IMR-90 (cell line): ENCODE measurements around the gene DHRSX. TPM values are rescaled to one million over a fixed set of nuclear protein-coding genes. Genes with fewer than 3 reads are reported as not detected.
"Not testable (repeated sequence)": the region's sequence is repeated elsewhere in the genome, so short reads cannot be mapped to it uniquely, and the experiment has no call there.

Experiments used
- ATAC-seq: fragments of 200-7000 bp; cut with Tn5 transposase; 2 replicates; pipeline ENCODE4 v1.9.1; 2020; ENCODE audit warnings: low read depth, mild to moderate bottlenecking, moderate library complexity
- BruUV-seq: library from RNA; stranded (reverse); fragments of 400-500 nt; replicated peaks from 2 replicates; lab custom pipeline; 2021; lab: Mats Ljungman, UMichigan
- CTCF ChIA-PET: fragments of 300-600 bp; formaldehyde crosslinking; extraction: SDS; loops from one replicate; lab custom pipeline; 2021; ENCODE audit warnings: antibody characterized with exemption; lab: Yijun Ruan, JAX
- POLR2A ChIA-PET: fragments of 300-600 bp; sonication (Branson Sonifier 250); formaldehyde crosslinking; loops from one replicate; lab custom pipeline; 2022; ENCODE audit warnings: antibody characterized with exemption; ENCODE audit not compliant: unreplicated experiment; lab: Charles Lee
- DNase-seq: peaks from one replicate; pipeline ENCODE4 v3.0.0; 2013
- H2AFZ ChIP-seq: replicated peaks from 2 replicates; pipeline ENCODE3; 2013; ENCODE audit warnings: low read length, mild to moderate bottlenecking; ENCODE audit not compliant: poor library complexity
- H2AK5ac ChIP-seq: 2 replicates; pipeline ENCODE4 v1.6.1; 2013; ENCODE audit warnings: low read depth, low read length, inconsistent platforms
- H2AK9ac ChIP-seq: replicated peaks from 2 replicates; pipeline ENCODE3; 2013; ENCODE audit warnings: mild to moderate bottlenecking, low read depth, low read length, moderate library complexity; ENCODE audit not compliant: poor library complexity
- H2BK120ac ChIP-seq: 2 replicates; pipeline ENCODE4 v1.6.1; 2013; ENCODE audit warnings: low read depth, low read length, inconsistent platforms
- H2BK15ac ChIP-seq: 3 replicates; pipeline ENCODE4 v1.6.1; 2013; ENCODE audit warnings: low read depth, low read length, inconsistent platforms
- H2BK20ac ChIP-seq: 2 replicates; pipeline ENCODE4 v1.6.1; 2013; ENCODE audit warnings: low read depth, mild to moderate bottlenecking, inconsistent platforms, low read length, moderate library complexity
- H2BK5ac ChIP-seq: 2 replicates; pipeline ENCODE4 v1.6.1; 2013; ENCODE audit warnings: mild to moderate bottlenecking, low read depth, low read length, inconsistent platforms; ENCODE audit not compliant: poor library complexity, severe bottlenecking
- H3K14ac ChIP-seq: replicated peaks from 2 replicates; pipeline ENCODE4 v1.6.1; 2013; ENCODE audit warnings: low read depth, low read length, inconsistent platforms
- H3K18ac ChIP-seq: 2 replicates; pipeline ENCODE4 v1.6.1; 2013; ENCODE audit warnings: low read depth, low read length, control low read depth
- H3K23ac ChIP-seq: 2 replicates; pipeline ENCODE4 v1.6.1; 2013; ENCODE audit warnings: low read depth, low read length, inconsistent platforms
- H3K27ac ChIP-seq: 2 replicates; pipeline ENCODE4 v1.5.1; 2013; ENCODE audit warnings: mild to moderate bottlenecking, control low read depth, low read length; ENCODE audit not compliant: insufficient read depth
- H3K27me3 ChIP-seq: 2 replicates; pipeline ENCODE4 v1.6.1; 2013; ENCODE audit warnings: low read length; ENCODE audit not compliant: control insufficient read depth, insufficient read depth
- H3K36me3 ChIP-seq: 2 replicates; pipeline ENCODE4 v1.6.1; 2013; ENCODE audit warnings: low read length, mixed read lengths; ENCODE audit not compliant: control insufficient read depth, insufficient read depth
- H3K4ac ChIP-seq: 2 replicates; pipeline ENCODE4 v1.6.1; 2013; ENCODE audit warnings: low read depth, low read length, inconsistent platforms
- H3K4me1 ChIP-seq: 2 replicates; pipeline ENCODE4 v1.6.1; 2013; ENCODE audit warnings: low read length, mixed read lengths; ENCODE audit not compliant: control insufficient read depth, insufficient read depth
- H3K4me2 ChIP-seq: 2 replicates; pipeline ENCODE4 v1.6.1; 2013; ENCODE audit warnings: low read depth, mild to moderate bottlenecking, control low read depth, low read length, moderate library complexity
- H3K4me3 ChIP-seq: 2 replicates; pipeline ENCODE4 v1.5.1; 2013; ENCODE audit warnings: low read depth, mild to moderate bottlenecking, control low read depth, low read length, moderate library complexity; ENCODE audit not compliant: insufficient read depth
- H3K56ac ChIP-seq: 2 replicates; pipeline ENCODE4 v1.6.1; 2013; ENCODE audit warnings: low read length, inconsistent platforms; ENCODE audit not compliant: insufficient read depth; ENCODE audit errors: extremely low read depth
- H3K79me1 ChIP-seq, 2 experiments: 2 replicates each; pipeline ENCODE4 v1.6.1; 2013; ENCODE audit warnings: low read length in 2 of 2, inconsistent platforms in 1 of 2, low read depth in 1 of 2
- H3K9ac ChIP-seq: 2 replicates; pipeline ENCODE4 v1.6.1; 2013; ENCODE audit warnings: low read depth, low read length, control low read depth
- H3K9me1 ChIP-seq: 2 replicates; pipeline ENCODE4 v1.6.1; 2013; ENCODE audit warnings: low read length, inconsistent platforms; ENCODE audit not compliant: insufficient read depth
- H3K9me3 ChIP-seq: 2 replicates; pipeline ENCODE4 v1.6.1; 2013; ENCODE audit warnings: low read length; ENCODE audit not compliant: control insufficient read depth, insufficient read depth
- H4K20me1 ChIP-seq: 2 replicates; pipeline ENCODE4 v1.6.1; 2013; ENCODE audit warnings: low read length, inconsistent platforms; ENCODE audit not compliant: insufficient read depth
- H4K5ac ChIP-seq: 2 replicates; pipeline ENCODE4 v1.6.1; 2013; ENCODE audit warnings: mild to moderate bottlenecking, low read depth, low read length, control low read depth
- H4K8ac ChIP-seq, 2 experiments: 2 replicates each; pipeline ENCODE4 v1.6.1; 2013; ENCODE audit warnings: low read depth in 2 of 2, low read length in 2 of 2, control low read depth in 1 of 2, inconsistent platforms in 1 of 2
- H4K91ac ChIP-seq: 2 replicates; pipeline ENCODE4 v1.6.1; 2013; ENCODE audit warnings: low read depth, low read length, inconsistent platforms; ENCODE audit not compliant: insufficient read depth
- CHD1 ChIP-seq: IDR thresholded peaks from 2 replicates; pipeline ENCODE4 v1.6.1; 2012; ENCODE audit warnings: low read depth, low read length, improper control_type of control experiment
- RCOR1 ChIP-seq: IDR thresholded peaks from 2 replicates; pipeline ENCODE4 v1.6.1; 2012; ENCODE audit warnings: mild to moderate bottlenecking, low read length, improper control_type of control experiment; ENCODE audit not compliant: insufficient replicate concordance
- RFX5 ChIP-seq: IDR thresholded peaks from 2 replicates; pipeline ENCODE4 v1.8.0; 2012; ENCODE audit warnings: low read depth, mild to moderate bottlenecking, low read length, moderate library complexity
- SMC3 ChIP-seq: fragments of 150-350 bp; IDR thresholded peaks from 2 replicates; pipeline ENCODE4 v1.6.1; 2016; ENCODE audit warnings: low read depth, mild to moderate bottlenecking, antibody characterized with exemption, low read length, moderate library complexity
- WGBS, 2 experiments: methylation state at CpG; one replicate each; pipeline versions ENCODE4 v1.1.5 to v1.1.7; 2013; ENCODE audit warnings: missing lambda C conversion rate in 2 of 2; ENCODE audit not compliant: insufficient read length in 1 of 2; ENCODE audit errors: extremely low coverage in 2 of 2; 5-methylcytosine and 5-hydroxymethylcytosine counted together
- dilution Hi-C: fragments of 300-500 bp; cut with HindIII; formaldehyde crosslinking; loops from one replicate; pipeline ENCODE4 v1.14.3; 2018; ENCODE audit warnings: low sequenced_read_pairs; ENCODE audit not compliant: unreplicated experiment
- in situ Hi-C: fragments of 300-500 bp; cut with MboI; formaldehyde crosslinking; loops from 3 replicates; pipeline ENCODE4 v1.14.3; 2019; ENCODE audit warnings: low sequenced_read_pairs, inconsistent platforms, mixed read lengths
- intact Hi-C: fragments of 100-400 bp; cut with micrococcal nuclease; formaldehyde crosslinking; loops from 2 replicates; pipeline ENCODE4 v1.10.0; 2022
- polyA plus RNA-seq, 3 experiments: library from polyadenylated mRNA; depleted of rRNA; stranded (reverse); fragments of >200 nt; gene quantifications; 2 replicates each; pipeline ENCODE4 v1.2.3, GENCODE V29; 2012; ENCODE audit warnings: low replicate concordance in 1 of 3
- total RNA-seq: library from RNA; depleted of rRNA; stranded (reverse); fragments of >200 nt; gene quantifications from 2 replicates; pipeline ENCODE4 v1.2.3, GENCODE V29; 2012

DHRSX gene
- total and polyA plus RNA-seq, 2 of the 4 experiments (the other 2 are of a cell fraction) = 26.2 to 38.0 TPM

- H4K5ac ChIP-seq = no peak overlapping the region
- H3K4me3 ChIP-seq = no peak overlapping the region
- TF ChIP-seq SMC3 (no peak), CHD1 (no peak), RCOR1 (no peak), RFX5 (no peak)
- H2AK9ac ChIP-seq = no peak overlapping the region
- intact Hi-C loops (no loop called here), dilution Hi-C loops (no loop called here), in situ Hi-C loops (no loop called here)
- H2AK5ac ChIP-seq = no peak overlapping the region
- POLR2A ChIA-PET = no interaction called here
- no peak overlapping the region for H3K18ac ChIP-seq
- H3K27me3 ChIP-seq = no peaks in the 10 kb centered on the region
- no peak overlapping the region for H3K9ac ChIP-seq
- peaks cover 0 to 6% of the 10 kb centered on the region in 2 experiments; a peak in 3 of 4 replicates for H3K79me1 ChIP-seq
- DNase-seq (no peak), ATAC-seq (no peak)
- no peak overlapping the region for H4K8ac ChIP-seq
- no peaks in the 10 kb centered on the region for H4K20me1 ChIP-seq
- H3K27ac ChIP-seq = no peak overlapping the region
- H3K4me1 ChIP-seq = no peaks in the 10 kb centered on the region
- no peaks in the 10 kb centered on the region for H3K9me1 ChIP-seq
- H2BK5ac ChIP-seq = no peak overlapping the region
- H3K23ac ChIP-seq = no peak overlapping the region
- H2BK15ac ChIP-seq = no peak overlapping the region
- no peak overlapping the region for H2BK20ac ChIP-seq
- H3K9me3 ChIP-seq = no peaks in the 10 kb centered on the region; the same call in 1 of the 2 replicates
- no peak overlapping the region for H3K14ac ChIP-seq
- H3K4ac ChIP-seq = no peak overlapping the region
- CTCF ChIA-PET = no interaction called here
- no TSS peak for BruUV-seq
- H2BK120ac ChIP-seq = no peak overlapping the region
- no CpG with 5 or more reads among the region's 9 CpGs for WGBS, 2 experiments
- no peak overlapping the region for H3K56ac ChIP-seq
- no peak overlapping the region for H2AFZ ChIP-seq
- no peak overlapping the region for H3K4me2 ChIP-seq
- H4K91ac ChIP-seq = no peak overlapping the region
- peaks cover 2% of the 10 kb centered on the region; the same call in 1 of the 2 replicates for H3K36me3 ChIP-seq
Measured at GRCh38 chrX:2360731-2361130, 140.0 kb downstream of the DHRSX start.

DNA sequence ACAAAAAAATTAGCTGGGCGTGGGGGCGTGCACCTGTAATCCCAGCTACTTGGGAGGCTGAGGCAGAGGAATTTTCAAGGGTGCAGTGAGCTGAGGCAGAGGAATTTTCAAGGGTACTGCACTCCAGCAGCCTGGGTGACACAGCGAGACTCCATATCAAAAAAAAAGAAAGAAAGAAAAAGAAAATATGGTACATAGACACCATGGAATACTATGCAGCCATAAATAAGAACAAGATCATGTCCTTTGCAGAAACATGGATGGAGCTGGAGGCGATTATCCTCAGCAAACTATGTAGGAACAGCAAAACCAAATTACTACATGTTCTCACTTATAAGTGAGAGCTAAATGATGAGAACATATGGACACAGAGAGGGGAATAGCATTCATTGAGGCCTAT, 141.3 kb downstream of the DHRSX start:
- H2AFZ ChIP-seq, H2BK5ac ChIP-seq, H2BK15ac ChIP-seq, H3K4ac ChIP-seq, H4K8ac ChIP-seq, POLR2A ChIA-PET, H3K9ac ChIP-seq, H3K9me3 ChIP-seq, ATAC-seq, H2BK120ac ChIP-seq, H4K20me1 ChIP-seq, H3K27ac ChIP-seq, H2AK5ac ChIP-seq, H3K9me1 ChIP-seq, dilution Hi-C loops, H3K4me3 ChIP-seq, H3K14ac ChIP-seq, H3K18ac ChIP-seq, in situ Hi-C loops, H3K79me1 ChIP-seq, H2BK20ac ChIP-seq, H3K4me1 ChIP-seq, H2AK9ac ChIP-seq, H3K27me3 ChIP-seq, H3K23ac ChIP-seq, H3K56ac ChIP-seq, CTCF ChIA-PET, H3K36me3 ChIP-seq, H3K4me2 ChIP-seq, H4K5ac ChIP-seq, BruUV-seq, H4K91ac ChIP-seq, DNase-seq: not testable (repeated sequence)
- intact Hi-C loops = loop anchor here (10.0 kb wide), 1 partner anchor 235 kb away; no protein-coding TSS in a partner anchor
- WGBS, 2 experiments = no CpG with 5 or more reads among the region's 4 CpGs
